Measurements from ENCODE around the gene COL6A2. TPM values are rescaled to one million over a fixed set of nuclear protein-coding genes. Genes with fewer than 3 reads are reported as not detected.

Gene COL6A2
- total RNA-seq, 2 donors from 2014 or later, result 3.3 to 10.1 TPM

GRCh38 chr21:46156678-46157077 lies 58.8 kb downstream of the COL6A2 start:
- no peaks in the 10 kb centered on the region for H3K4me1 Mint-ChIP-seq
- H3K9me3 Mint-ChIP-seq, result no peaks in the 10 kb centered on the region
- no peak for ATAC-seq (replicated peaks)
- H3K36me3 Mint-ChIP-seq (ENCODE audit: low read depth), result no peaks in the 10 kb centered on the region
- H3K27me3 Mint-ChIP-seq, result no peaks in the 10 kb centered on the region
- H3K4me3 Mint-ChIP-seq, result no peak overlapping the region
- no peak overlapping the region for H3K27ac Mint-ChIP-seq

DNA sequence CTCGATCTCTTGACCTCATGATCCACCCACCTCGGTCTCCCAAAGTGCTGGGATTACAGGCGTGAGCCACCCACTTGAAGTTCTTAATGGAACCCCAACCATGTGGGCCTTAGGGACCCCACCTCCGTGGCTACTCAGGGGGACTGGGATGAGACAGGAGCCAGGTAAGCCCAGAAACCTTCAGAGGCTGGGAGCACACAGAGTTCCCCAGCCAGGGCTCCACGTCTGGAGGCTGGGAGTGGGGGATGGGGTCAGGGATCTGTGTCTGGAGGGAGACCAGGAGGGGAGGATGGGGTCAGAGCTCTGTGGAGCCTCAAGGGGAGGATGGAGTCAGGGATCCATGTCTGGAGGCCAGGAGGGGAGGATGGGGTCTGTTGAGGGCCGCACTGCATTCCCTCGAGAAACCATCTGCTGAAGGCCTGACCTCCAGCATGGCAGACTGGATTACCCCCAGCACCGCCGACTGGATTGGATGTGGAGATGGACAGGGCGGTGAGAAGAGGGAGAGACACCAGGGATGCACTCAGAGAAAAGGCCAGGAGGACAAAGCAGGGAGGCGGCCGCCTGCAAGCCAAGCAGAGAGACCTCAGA lies 59.6 kb downstream of the COL6A2 start:
- no peaks in the 10 kb centered on the region for H3K36me3 Mint-ChIP-seq (ENCODE audit: low read depth)
- no peaks in the 10 kb centered on the region for H3K9me3 Mint-ChIP-seq
- H3K4me3 Mint-ChIP-seq, result no peak overlapping the region
- H3K27ac Mint-ChIP-seq, result no peak overlapping the region
- no peaks in the 10 kb centered on the region for H3K27me3 Mint-ChIP-seq
- ATAC-seq (replicated peaks), result no peak
- no peaks in the 10 kb centered on the region for H3K4me1 Mint-ChIP-seq

- ATAC-seq (replicated peaks), result no peak
- no peak overlapping the region for H3K27ac Mint-ChIP-seq
- no peaks in the 10 kb centered on the region for H3K4me1 Mint-ChIP-seq
- no peak overlapping the region for H3K4me3 Mint-ChIP-seq
- no peaks in the 10 kb centered on the region for H3K36me3 Mint-ChIP-seq (ENCODE audit: low read depth)
- peaks cover 3% of the 10 kb centered on the region for H3K27me3 Mint-ChIP-seq
- no peaks in the 10 kb centered on the region for H3K9me3 Mint-ChIP-seq
Observed at GRCh38 chr21:46157987-46158451, 60.1 kb downstream of the COL6A2 start.

- no peak overlapping the region for H3K4me3 Mint-ChIP-seq
Observed at GRCh38 chr21:46158666-46159300, 60.9 kb downstream of the COL6A2 start.

GRCh38 chr21:46159390-46159789 lies 61.5 kb downstream of the COL6A2 start:
- H3K9me3 Mint-ChIP-seq, result no peaks in the 10 kb centered on the region
- no peak for ATAC-seq (replicated peaks)
- peaks cover 8% of the 10 kb centered on the region for H3K27me3 Mint-ChIP-seq
- H3K36me3 Mint-ChIP-seq (ENCODE audit: low read depth), result no peaks in the 10 kb centered on the region
- no peak overlapping the region for H3K4me3 Mint-ChIP-seq
- no peak overlapping the region for H3K27ac Mint-ChIP-seq
- no peaks in the 10 kb centered on the region for H3K4me1 Mint-ChIP-seq

More at GRCh38 chr21:46158666-46159300, 60.9 kb downstream of the COL6A2 start:
- Mint-ChIP-seq H3K9me3 (no peaks in the 10 kb centered on the region), H3K36me3 (ENCODE audit: low read depth) (no peaks in the 10 kb centered on the region), H3K27me3 (peaks cover 8% of the 10 kb centered on the region), H3K27ac (no peak overlapping the region), H3K4me1 (no peaks in the 10 kb centered on the region)
- no peak for ATAC-seq (replicated peaks)

DNA sequence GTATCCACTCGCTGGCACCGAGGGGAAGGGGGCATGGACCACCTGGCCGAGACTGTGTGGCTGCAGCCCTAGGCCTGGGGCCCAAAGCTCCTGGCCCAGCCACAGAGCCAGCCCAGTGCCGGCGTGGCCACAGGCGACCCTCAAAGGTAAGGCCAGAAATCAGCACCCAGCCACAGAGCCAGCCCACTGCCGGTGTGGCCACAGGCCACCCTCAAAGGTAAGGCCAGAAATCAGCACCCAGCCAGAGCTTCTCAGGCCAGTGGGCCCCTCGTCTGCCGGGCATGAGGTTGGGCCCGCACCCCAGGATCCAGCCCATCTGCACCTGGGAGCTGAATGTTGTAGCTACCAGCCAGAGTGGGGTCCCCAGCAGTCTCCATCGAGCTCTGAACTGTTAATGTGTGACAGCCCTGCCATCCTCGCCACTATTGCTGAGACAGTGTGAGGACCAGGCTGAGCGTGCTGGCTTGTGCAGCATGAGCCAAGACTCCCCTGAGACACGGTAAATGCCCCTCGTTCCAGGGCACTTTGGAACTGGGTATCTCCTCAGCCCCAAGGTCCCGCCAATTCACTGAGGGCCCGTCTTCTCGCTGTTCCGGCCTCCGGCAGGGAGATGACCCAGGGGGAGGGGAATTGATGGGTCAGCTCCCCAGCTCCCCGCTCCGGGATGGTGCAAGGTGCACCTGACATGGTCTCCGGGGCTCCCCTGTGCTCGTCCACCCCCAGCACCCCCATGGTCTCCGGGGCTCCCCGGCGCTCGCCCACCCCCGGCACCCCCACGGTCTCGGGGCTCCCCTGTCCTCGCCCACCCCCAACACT lies 62.1 kb downstream of the COL6A2 start:
- Mint-ChIP-seq H3K27ac (no peak overlapping the region), H3K4me3 (no peak overlapping the region), H3K27me3 (peaks cover 8% of the 10 kb centered on the region), H3K36me3 (ENCODE audit: low read depth) (no peaks in the 10 kb centered on the region), H3K9me3 (no peaks in the 10 kb centered on the region), H3K4me1 (no peaks in the 10 kb centered on the region)
- ATAC-seq (replicated peaks), result no peak

GRCh38 chr21:46160657-46160906 lies 62.7 kb downstream of the COL6A2 start:
- Mint-ChIP-seq H3K36me3 (ENCODE audit: low read depth) (no peaks in the 10 kb centered on the region), H3K4me3 (no peak overlapping the region), H3K9me3 (no peaks in the 10 kb centered on the region), H3K27ac (no peak overlapping the region), H3K4me1 (no peaks in the 10 kb centered on the region), H3K27me3 (peaks cover 8% of the 10 kb centered on the region)
- ATAC-seq (replicated peaks), result no peak

GRCh38 chr21:46160907-46161632 lies 63.2 kb downstream of the COL6A2 start:
- H3K36me3 Mint-ChIP-seq (ENCODE audit: low read depth), result no peaks in the 10 kb centered on the region
- no peak for ATAC-seq (replicated peaks)
- no peaks in the 10 kb centered on the region for H3K4me1 Mint-ChIP-seq
- H3K9me3 Mint-ChIP-seq, result no peaks in the 10 kb centered on the region
- H3K4me3 Mint-ChIP-seq, result no peak overlapping the region
- H3K27ac Mint-ChIP-seq, result no peak overlapping the region
- peaks cover 8% of the 10 kb centered on the region for H3K27me3 Mint-ChIP-seq

DNA sequence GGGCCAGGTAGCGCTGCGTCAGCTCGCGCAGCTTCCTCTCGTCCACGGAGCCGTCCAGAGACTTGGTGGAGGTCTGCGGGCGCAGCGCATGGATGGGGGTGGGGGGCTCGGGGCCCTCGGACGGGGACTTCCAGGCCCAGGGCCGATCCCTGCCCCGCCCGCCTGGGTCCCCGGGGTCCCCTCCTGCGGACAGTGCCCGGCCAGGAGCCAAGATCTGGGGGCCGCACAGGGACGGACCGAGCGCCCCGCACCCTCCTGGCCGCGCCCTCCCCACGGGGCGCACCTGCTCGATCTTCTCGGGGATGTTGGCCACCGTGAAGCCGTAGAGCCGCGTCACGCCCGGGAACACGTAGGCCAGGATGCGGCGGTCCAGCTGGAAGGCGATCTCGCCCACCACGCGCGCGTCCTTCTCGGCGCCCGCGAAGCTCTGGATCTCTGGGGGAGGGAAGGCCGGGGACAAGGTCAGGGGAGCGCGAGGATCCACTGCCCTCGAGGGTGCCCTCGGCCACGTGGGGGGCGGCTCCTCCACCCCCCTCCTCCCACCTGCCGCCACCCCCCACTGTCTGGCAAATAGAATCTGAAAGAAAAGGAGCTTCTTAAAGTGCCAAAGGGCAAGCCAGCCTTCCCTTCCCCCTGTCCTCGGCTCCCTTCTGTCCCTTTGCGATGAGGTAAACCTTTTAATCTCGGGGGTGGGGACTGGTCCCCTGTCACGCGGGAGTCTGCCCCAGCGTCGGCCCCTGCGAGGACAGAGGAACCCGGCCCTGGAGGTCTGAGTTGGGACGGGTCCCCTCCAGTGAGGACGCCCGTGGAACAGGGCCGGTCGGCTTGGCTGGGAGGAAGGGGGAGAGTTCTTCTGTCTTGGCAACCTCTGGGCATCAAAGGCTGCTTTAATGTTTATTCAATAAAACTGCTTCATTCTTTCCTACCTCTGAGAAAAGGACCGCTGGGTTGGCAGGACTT lies 64.0 kb downstream of the COL6A2 start:
- peaks cover 8% of the 10 kb centered on the region for H3K27me3 Mint-ChIP-seq
- no peaks in the 10 kb centered on the region for H3K36me3 Mint-ChIP-seq (ENCODE audit: low read depth)
- no peak overlapping the region for H3K4me3 Mint-ChIP-seq
- no peaks in the 10 kb centered on the region for H3K4me1 Mint-ChIP-seq
- no peak overlapping the region for H3K27ac Mint-ChIP-seq
- no peak for ATAC-seq (replicated peaks)
- no peaks in the 10 kb centered on the region for H3K9me3 Mint-ChIP-seq

- Mint-ChIP-seq H3K9me3 (no peaks in the 10 kb centered on the region), H3K4me1 (no peaks in the 10 kb centered on the region), H3K4me3 (no peak overlapping the region), H3K27ac (no peak overlapping the region), H3K36me3 (ENCODE audit: low read depth) (no peaks in the 10 kb centered on the region), H3K27me3 (peaks cover 8% of the 10 kb centered on the region)
- no peak for ATAC-seq (replicated peaks)
Observed at GRCh38 chr21:46163380-46163779, 65.5 kb downstream of the COL6A2 start.

DNA sequence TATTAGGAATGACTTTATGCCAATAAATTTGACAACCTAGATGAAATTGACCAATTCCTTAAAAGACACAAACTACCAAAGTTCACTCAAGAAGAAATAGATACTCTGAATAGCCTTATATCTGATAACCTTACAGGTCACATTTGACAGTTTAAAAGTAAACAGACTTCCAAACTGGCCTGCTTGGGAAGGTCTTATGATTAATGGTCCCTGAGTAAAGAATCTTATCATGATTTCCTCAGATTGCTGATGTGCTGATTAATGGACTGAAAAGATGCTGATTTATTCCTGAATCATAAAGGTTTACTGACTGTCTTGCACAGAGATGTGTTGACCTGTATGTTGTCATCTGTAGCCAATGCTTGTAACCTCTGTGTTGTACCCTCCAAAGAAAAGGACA lies 67.2 kb downstream of the COL6A2 start:
- peaks cover 8% of the 10 kb centered on the region for H3K27me3 Mint-ChIP-seq
- ATAC-seq (replicated peaks), result no peak
- no peak overlapping the region for H3K27ac Mint-ChIP-seq
- H3K9me3 Mint-ChIP-seq, result no peaks in the 10 kb centered on the region
- no peak overlapping the region for H3K4me3 Mint-ChIP-seq
- no peaks in the 10 kb centered on the region for H3K4me1 Mint-ChIP-seq
- H3K36me3 Mint-ChIP-seq (ENCODE audit: low read depth), result no peaks in the 10 kb centered on the region

DNA sequence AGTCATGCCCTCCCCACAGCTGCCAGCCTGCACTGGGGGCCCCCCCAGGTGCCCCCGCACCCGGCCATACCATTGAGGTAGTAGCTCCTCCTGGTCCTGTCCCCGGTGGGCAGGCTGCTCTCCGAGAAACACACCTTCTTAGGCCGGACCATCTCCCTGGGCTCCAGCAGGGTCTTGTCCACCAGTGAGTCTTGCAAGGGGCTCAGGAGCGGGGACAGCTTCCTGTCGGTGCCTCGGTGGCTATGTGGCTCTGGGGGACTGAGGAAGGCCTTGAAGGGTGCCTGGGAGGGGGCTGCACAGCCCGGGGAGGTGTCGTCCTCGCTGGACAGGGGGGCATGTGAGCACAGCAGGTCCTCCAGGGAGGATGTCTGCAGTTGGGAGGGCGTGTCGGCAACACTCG lies 70.3 kb downstream of the COL6A2 start:
- H3K27me3 Mint-ChIP-seq, result peaks cover 3% of the 10 kb centered on the region
- no peak overlapping the region for H3K27ac Mint-ChIP-seq
- H3K4me1 Mint-ChIP-seq, result no peaks in the 10 kb centered on the region
- ATAC-seq (replicated peaks), result no peak
- no peaks in the 10 kb centered on the region for H3K9me3 Mint-ChIP-seq
- H3K4me3 Mint-ChIP-seq, result no peak overlapping the region
- no peaks in the 10 kb centered on the region for H3K36me3 Mint-ChIP-seq (ENCODE audit: low read depth)

GRCh38 chr21:46168659-46169386 lies 70.9 kb downstream of the COL6A2 start:
- Mint-ChIP-seq H3K4me3 (no peak overlapping the region), H3K9me3 (no peaks in the 10 kb centered on the region), H3K36me3 (ENCODE audit: low read depth) (no peaks in the 10 kb centered on the region), H3K4me1 (no peaks in the 10 kb centered on the region), H3K27me3 (no peaks in the 10 kb centered on the region), H3K27ac (no peak overlapping the region)
- no peak for ATAC-seq (replicated peaks)
